ENCODE data around the gene UNC13C.

The UNC13C gene

GRCh38 chr15:54017959-54018358 is 39.7 kb downstream of the UNC13C start:
- no peak for DNase-seq (ENCODE audit: low read depth)

GRCh38 chr15:54026258-54026657 is 48.0 kb downstream of the UNC13C start:
- DNase-seq (ENCODE audit: low read depth), result no peak
- H3K4me3 ChIP-seq (ENCODE audit: low read length), result no peak overlapping the region
- no peak for TF ChIP-seq CTCF (conservative IDR thresholded peaks at IDR 0.05; ENCODE audit: low read length)

More at GRCh38 chr15:54017959-54018358, 39.7 kb downstream of the UNC13C start:
- no peak overlapping the region for H3K4me3 ChIP-seq (ENCODE audit: low read length)
- TF ChIP-seq CTCF (conservative IDR thresholded peaks at IDR 0.05; ENCODE audit: low read length), result no peak

GRCh38 chr15:54026891-54027290 is 48.6 kb downstream of the UNC13C start:
- no peak overlapping the region for H3K4me3 ChIP-seq (ENCODE audit: low read length)
- no peak for TF ChIP-seq CTCF (conservative IDR thresholded peaks at IDR 0.05; ENCODE audit: low read length)
- no peak for DNase-seq (ENCODE audit: low read depth)

- DNase-seq (ENCODE audit: low read depth), result no peak
- TF ChIP-seq CTCF (conservative IDR thresholded peaks at IDR 0.05; ENCODE audit: low read length), result no peak
- no peak overlapping the region for H3K4me3 ChIP-seq (ENCODE audit: low read length)
Observed at GRCh38 chr15:54029081-54029480, 50.8 kb downstream of the UNC13C start.

- no peak for DNase-seq (ENCODE audit: low read depth)
- TF ChIP-seq CTCF (conservative IDR thresholded peaks at IDR 0.05; ENCODE audit: low read length), result no peak
- no peak overlapping the region for H3K4me3 ChIP-seq (ENCODE audit: low read length)
Observed at GRCh38 chr15:54032066-54032465, 53.8 kb downstream of the UNC13C start.

GRCh38 chr15:54033356-54033860 is 55.2 kb downstream of the UNC13C start:
- no peak overlapping the region for H3K4me3 ChIP-seq (ENCODE audit: low read length)
- no peak for DNase-seq (ENCODE audit: low read depth)
- TF ChIP-seq CTCF (conservative IDR thresholded peaks at IDR 0.05; ENCODE audit: low read length), result no peak

GRCh38 chr15:54033869-54034458 is 55.7 kb downstream of the UNC13C start:
- DNase-seq (ENCODE audit: low read depth), result no peak
- no peak for TF ChIP-seq CTCF (conservative IDR thresholded peaks at IDR 0.05; ENCODE audit: low read length)
- no peak overlapping the region for H3K4me3 ChIP-seq (ENCODE audit: low read length)
